ENCODE data around the gene TP53RK.

DNA sequence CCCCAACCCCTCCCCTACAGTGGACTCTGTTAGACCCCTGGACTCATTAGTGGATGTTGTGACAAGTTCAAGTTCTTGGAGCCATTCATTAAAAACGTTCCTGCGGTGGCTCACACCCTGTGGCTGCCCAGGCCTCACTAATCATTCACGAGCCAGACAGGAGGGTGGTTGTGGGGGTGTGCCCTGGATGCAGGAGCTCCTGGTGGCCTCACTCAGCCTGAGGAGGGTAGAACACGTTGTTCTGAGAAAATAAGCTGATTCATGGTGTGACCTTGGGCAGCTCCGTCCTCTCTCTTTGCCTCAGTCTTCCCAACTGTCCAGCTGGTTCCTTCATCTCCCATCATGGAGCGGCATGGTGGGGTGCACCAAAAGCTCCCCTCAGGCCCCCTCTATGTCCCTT lies 54.7 kb downstream of the TP53RK start:
- no peak for TF ChIP-seq POLR2A (IDR thresholded peaks at IDR 0.05)
- TF ChIP-seq, protein P1, sequence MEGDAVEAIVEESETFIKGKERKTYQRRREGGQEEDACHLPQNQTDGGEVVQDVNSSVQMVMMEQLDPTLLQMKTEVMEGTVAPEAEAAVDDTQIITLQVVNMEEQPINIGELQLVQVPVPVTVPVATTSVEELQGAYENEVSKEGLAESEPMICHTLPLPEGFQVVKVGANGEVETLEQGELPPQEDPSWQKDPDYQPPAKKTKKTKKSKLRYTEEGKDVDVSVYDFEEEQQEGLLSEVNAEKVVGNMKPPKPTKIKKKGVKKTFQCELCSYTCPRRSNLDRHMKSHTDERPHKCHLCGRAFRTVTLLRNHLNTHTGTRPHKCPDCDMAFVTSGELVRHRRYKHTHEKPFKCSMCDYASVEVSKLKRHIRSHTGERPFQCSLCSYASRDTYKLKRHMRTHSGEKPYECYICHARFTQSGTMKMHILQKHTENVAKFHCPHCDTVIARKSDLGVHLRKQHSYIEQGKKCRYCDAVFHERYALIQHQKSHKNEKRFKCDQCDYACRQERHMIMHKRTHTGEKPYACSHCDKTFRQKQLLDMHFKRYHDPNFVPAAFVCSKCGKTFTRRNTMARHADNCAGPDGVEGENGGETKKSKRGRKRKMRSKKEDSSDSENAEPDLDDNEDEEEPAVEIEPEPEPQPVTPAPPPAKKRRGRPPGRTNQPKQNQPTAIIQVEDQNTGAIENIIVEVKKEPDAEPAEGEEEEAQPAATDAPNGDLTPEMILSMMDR (IDR thresholded peaks at IDR 0.05): no peak
